Measurements from ENCODE around the gene CEP85. TPM values are rescaled to one million over a fixed set of nuclear protein-coding genes. Genes with fewer than 3 reads are reported as not detected.

CEP85 gene
- total and polyA plus RNA-seq, 9 of the 15 experiments (the other 6 are each of a cell fraction or from before 2014, with no cell fraction given): 42.1 to 140 (median 92.6) TPM

- peaks cover 0 to 23% of the 10 kb centered on the region in 2 experiments; a peak in 2 of 5 replicates for H3K4me1 ChIP-seq (replicated peaks in 1 of 2; ENCODE audit: control insufficient read depth in 2 of 2, insufficient read depth in 2 of 2, low read length in 2 of 2)
- no peak overlapping the region for H3K4me3 ChIP-seq
- no peaks in the 10 kb centered on the region for H3K9me1 ChIP-seq (ENCODE audit: control insufficient read depth, insufficient read depth, low read length)
- 0 out of 2 replicates have a peak overlapping the region, but pooled peaks have one; percentile 7 for H2AFZ ChIP-seq (ENCODE audit: low read depth, low read length)
- no peaks in the 10 kb centered on the region for H3K79me2 ChIP-seq (ENCODE audit: control insufficient read depth, insufficient read depth, low read length)
- no peaks in the 10 kb centered on the region for H3K36me3 ChIP-seq (ENCODE audit: control insufficient read depth, insufficient read depth, low read length)
- intact Hi-C loops (cut with micrococcal nuclease) (no loop called here), in situ Hi-C loops (cut with MboI) (no loop called here)
- no peak for ATAC-seq
- no peak for DNase-seq (ENCODE audit: extremely low read depth in 1 of 4, low spot score in 3 of 4)
- H3K9ac ChIP-seq (ENCODE audit: insufficient read depth in 1 of 2, low read depth in 2 of 2, low read length in 2 of 2): peak overlapping the region in 1 of 2 experiments; percentile 56; a peak in 1 of 4 replicates
- H4K20me1 ChIP-seq (replicated peaks; ENCODE audit: control insufficient read depth, insufficient read depth, low read length): 0 out of 2 replicates have a peak, but pooled peaks cover 6% of the 10 kb centered on the region
- BruUV-seq (replicated peaks): no TSS peak
- 11% methylated on average over 3 of the region's 3 CpGs for WGBS (ENCODE audit: insufficient coverage, low coverage, missing lambda C conversion rate)
- CTCF ChIA-PET (ENCODE audit: low intra/inter-chr PET ratio): interaction anchor here (0.6 kb wide), 1 partner anchor 37 kb away, joined by 5 read pairs; no protein-coding TSS in a partner anchor
- no peak for TF ChIP-seq CAMTA2 (CRISPR knock-in tag; conservative IDR thresholded peaks at IDR 0.05)
- TF ChIP-seq ILK (tag; IDR thresholded peaks at IDR 0.05; ENCODE audit: borderline replicate concordance, low read depth): no peak
- no peak for TF ChIP-seq ZFP1 (CRISPR knock-in tag; IDR thresholded peaks at IDR 0.05)
- TF ChIP-seq SRF (CRISPR knock-in tag; IDR thresholded peaks at IDR 0.05): no peak
- TF ChIP-seq ZNF121 (CRISPR knock-in tag; conservative IDR thresholded peaks at IDR 0.05): no peak
- TF ChIP-seq ZNF778 (CRISPR knock-in tag; IDR thresholded peaks at IDR 0.05): no peak
- no peak for TF ChIP-seq PRPF4 (IDR thresholded peaks at IDR 0.05; ENCODE audit: insufficient read depth, low read depth, low read length, poor library complexity, severe bottlenecking)
- no peak for TF ChIP-seq MAX (CRISPR knock-in tag; IDR thresholded peaks at IDR 0.05)
- no peak for TF ChIP-seq PCBP2 (IDR thresholded peaks at IDR 0.05; ENCODE audit: low read depth, low read length, poor library complexity, severe bottlenecking)
- POLR2A ChIA-PET: interaction anchor here (1.2 kb wide), 1 partner anchor 8 kb away, joined by 8 read pairs; no protein-coding TSS in a partner anchor
- no peak overlapping the region for H3K27ac ChIP-seq (ENCODE audit: extremely low read depth, low read depth, low read length)
- no peaks in the 10 kb centered on the region for H3K27me3 ChIP-seq (ENCODE audit: control insufficient read depth in 2 of 2, insufficient read depth in 2 of 2, low read length in 2 of 2)
- no peak overlapping the region for H3K4me2 ChIP-seq (ENCODE audit: insufficient read depth, low read length)
- no peaks in the 10 kb centered on the region for H3K9me3 ChIP-seq (replicated peaks; ENCODE audit: control insufficient read depth, insufficient read depth, low read depth, low read length)
- FAIRE-seq: peak; percentile 35
These were observed 42.3 kb upstream of the CEP85 start for GRCh38 chr1:26191739-26192138.

Data from K562 (cell line).